ENCODE measurements around the gene RIF1. TPM values are rescaled to one million over a fixed set of nuclear protein-coding genes. Genes with fewer than 3 reads are reported as not detected.

RIF1 gene
- total RNA-seq (ENCODE audit: unreplicated experiment), result 40.7 TPM
- long read RNA-seq, partial matches to known transcripts, result 5 of 9 reads
- long read RNA-seq, other reads (novel, unspliced or antisense), result 4 of 9 reads

GRCh38 chr2:151409601-151410484 is at the start of gene RIF1:
RIF1 (plus strand) TSS chr2:151409902; CDS start chr2:151410424, 522 bp downstream.
- peak within 1 kb of the TSS; percentile 98 for H3K4me3 Mint-ChIP-seq (ENCODE audit: unreplicated experiment)

GRCh38 chr2:151361674-151362370 is 47.9 kb upstream of the RIF1 start:
- Mint-ChIP-seq H3K4me3 (ENCODE audit: unreplicated experiment) (no peak overlapping the region), H3K27ac (ENCODE audit: unreplicated experiment) (no peak overlapping the region), H3K4me1 (ENCODE audit: unreplicated experiment) (peaks cover 4% of the 10 kb centered on the region), H3K9me3 (ENCODE audit: unreplicated experiment) (no peaks in the 10 kb centered on the region), H3K36me3 (ENCODE audit: low read depth, unreplicated experiment) (no peaks in the 10 kb centered on the region), H3K27me3 (ENCODE audit: unreplicated experiment) (peaks cover 1% of the 10 kb centered on the region)
- DNase-seq (ENCODE audit: low spot score), result no peak
- TF ChIP-seq CTCF (IDR thresholded peaks at IDR 0.05; ENCODE audit: unreplicated experiment), result no peak

More at GRCh38 chr2:151409601-151410484, at the start of gene RIF1:
- no peaks in the 10 kb centered on the region for H3K9me3 Mint-ChIP-seq (ENCODE audit: unreplicated experiment)
- H3K4me1 Mint-ChIP-seq (ENCODE audit: unreplicated experiment), result peaks cover 7% of the 10 kb centered on the region
- peak; percentile 61 for TF ChIP-seq CTCF (IDR thresholded peaks at IDR 0.05; ENCODE audit: unreplicated experiment)
- H3K36me3 Mint-ChIP-seq (ENCODE audit: low read depth, unreplicated experiment), result peaks cover 5% of the 10 kb centered on the region
- H3K27me3 Mint-ChIP-seq (ENCODE audit: unreplicated experiment), result peaks cover 9% of the 10 kb centered on the region
- peak; percentile 83 for DNase-seq (ENCODE audit: low spot score)
- H3K27ac Mint-ChIP-seq (ENCODE audit: unreplicated experiment), result peak within 1 kb of the TSS; percentile 91

- Mint-ChIP-seq H3K4me3 (ENCODE audit: unreplicated experiment) (no peak overlapping the region), H3K27ac (ENCODE audit: unreplicated experiment) (no peak overlapping the region), H3K4me1 (ENCODE audit: unreplicated experiment) (peaks cover 4% of the 10 kb centered on the region), H3K27me3 (ENCODE audit: unreplicated experiment) (peaks cover 1% of the 10 kb centered on the region), H3K9me3 (ENCODE audit: unreplicated experiment) (no peaks in the 10 kb centered on the region), H3K36me3 (ENCODE audit: low read depth, unreplicated experiment) (no peaks in the 10 kb centered on the region)
- no peak for TF ChIP-seq CTCF (IDR thresholded peaks at IDR 0.05; ENCODE audit: unreplicated experiment)
- DNase-seq (ENCODE audit: low spot score), result no peak
Measured at GRCh38 chr2:151363709-151364108, 46.0 kb upstream of the RIF1 start.

GRCh38 chr2:151367571-151367970 is 42.1 kb upstream of the RIF1 start:
- H3K27ac Mint-ChIP-seq (ENCODE audit: unreplicated experiment), result no peak overlapping the region
- DNase-seq (ENCODE audit: low spot score), result no peak
- no peaks in the 10 kb centered on the region for H3K36me3 Mint-ChIP-seq (ENCODE audit: low read depth, unreplicated experiment)
- peaks cover 4% of the 10 kb centered on the region for H3K4me1 Mint-ChIP-seq (ENCODE audit: unreplicated experiment)
- no peak overlapping the region for H3K4me3 Mint-ChIP-seq (ENCODE audit: unreplicated experiment)
- H3K9me3 Mint-ChIP-seq (ENCODE audit: unreplicated experiment), result no peaks in the 10 kb centered on the region
- peaks cover 1% of the 10 kb centered on the region for H3K27me3 Mint-ChIP-seq (ENCODE audit: unreplicated experiment)
- TF ChIP-seq CTCF (IDR thresholded peaks at IDR 0.05; ENCODE audit: unreplicated experiment), result no peak
